Activated CD4-positive, alpha-beta T cell treated with anti-CD3 and anti-CD28 coated beads for 4 hours (primary cell): ENCODE data around the gene CFHR3.
"Not testable (repeated sequence)": the region's sequence is repeated elsewhere in the genome, so short reads cannot be mapped to it uniquely, and the experiment has no call there.

Source experiments
- DNase-seq, 2 donors: peaks; one replicate each; pipeline ENCODE4 v3.0.0-alpha.2; 2020

The CFHR3 gene

DNA sequence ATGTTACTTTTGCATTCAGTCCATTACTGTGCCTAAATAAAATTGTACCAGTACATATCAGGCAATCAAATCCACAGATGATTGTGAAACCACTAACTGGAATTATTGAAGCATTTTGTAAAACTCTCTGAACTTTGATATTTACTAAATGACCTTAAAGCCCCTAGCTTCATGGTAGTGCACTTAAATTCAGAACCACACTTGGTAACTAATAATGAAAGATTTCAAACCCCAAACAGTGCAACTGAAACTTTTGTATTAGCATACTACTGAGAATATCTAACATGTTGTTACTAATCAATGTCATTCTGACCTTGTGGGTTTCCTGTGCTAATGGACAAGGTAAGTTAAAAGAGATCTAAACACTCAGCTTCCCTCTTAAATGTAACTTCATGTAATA lies at the start of gene CFHR3:
Gene CFHR3, plus strand, starts transcription at position 238 of the 400 bp plus-strand sequence. Its CDS starts 47 bp downstream, at position 285.
- no peak for DNase-seq

DNA sequence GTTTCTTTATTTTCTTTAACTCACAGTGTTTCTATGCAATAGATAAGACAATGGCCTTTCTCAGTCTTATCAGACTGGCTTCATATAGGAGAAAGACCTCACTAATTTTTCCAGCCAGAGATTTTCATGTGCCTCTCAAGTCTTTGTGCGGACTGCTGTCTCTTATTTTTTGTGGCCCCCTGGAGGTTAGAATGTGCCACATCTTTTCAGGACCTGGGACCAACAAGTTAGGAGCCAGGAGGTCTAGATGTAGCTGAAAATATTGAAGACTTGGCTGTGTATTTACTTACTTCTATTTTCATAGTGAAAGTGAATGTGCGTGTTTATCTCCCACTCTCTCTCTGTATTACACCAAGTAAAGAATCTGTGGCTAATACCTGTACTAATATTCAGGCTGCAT lies 42.1 kb upstream of the CFHR3 start:
- DNase-seq = no peak

DNA sequence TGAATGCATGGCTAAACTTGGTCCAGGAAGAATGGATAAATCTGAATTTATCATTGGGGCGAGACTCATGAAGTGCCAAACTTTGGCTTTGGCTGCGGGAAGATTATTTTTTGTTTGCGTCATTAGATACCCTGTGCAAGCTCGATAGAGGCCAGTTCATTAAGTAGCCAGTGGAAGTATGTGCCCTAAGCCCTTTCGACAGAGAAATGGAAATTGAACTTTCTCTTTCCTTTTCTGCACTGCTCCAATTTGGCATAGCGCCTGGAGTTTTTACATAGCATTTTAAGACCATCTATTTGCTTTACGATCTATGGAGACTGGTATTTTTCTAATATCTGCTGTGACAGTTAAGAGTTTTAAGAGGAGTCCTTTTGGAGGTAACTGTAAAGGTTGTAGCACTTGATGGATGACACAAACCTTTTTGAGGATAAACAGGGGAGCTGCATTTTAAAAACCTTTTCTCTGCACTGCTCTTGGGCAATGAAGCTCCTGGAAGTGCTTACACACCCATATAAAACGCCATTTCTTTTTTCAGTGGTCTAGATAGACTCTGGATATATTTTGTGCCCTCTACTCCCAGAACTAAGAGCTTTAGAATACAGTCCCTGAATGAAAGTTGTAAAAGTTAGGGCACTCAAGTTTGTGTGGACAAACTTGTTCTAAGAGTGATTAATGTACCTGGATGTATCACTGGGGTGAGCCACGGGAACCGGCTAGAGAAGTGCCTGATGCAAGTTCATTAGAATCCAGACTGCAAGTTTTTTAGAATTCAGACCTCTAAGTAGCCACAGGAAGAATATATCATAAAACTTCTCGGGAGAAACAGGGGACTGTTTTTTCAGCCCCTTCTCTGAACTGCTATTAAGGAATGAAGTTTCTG lies 41.3 kb upstream of the CFHR3 start:
- DNase-seq = no peak

DNA sequence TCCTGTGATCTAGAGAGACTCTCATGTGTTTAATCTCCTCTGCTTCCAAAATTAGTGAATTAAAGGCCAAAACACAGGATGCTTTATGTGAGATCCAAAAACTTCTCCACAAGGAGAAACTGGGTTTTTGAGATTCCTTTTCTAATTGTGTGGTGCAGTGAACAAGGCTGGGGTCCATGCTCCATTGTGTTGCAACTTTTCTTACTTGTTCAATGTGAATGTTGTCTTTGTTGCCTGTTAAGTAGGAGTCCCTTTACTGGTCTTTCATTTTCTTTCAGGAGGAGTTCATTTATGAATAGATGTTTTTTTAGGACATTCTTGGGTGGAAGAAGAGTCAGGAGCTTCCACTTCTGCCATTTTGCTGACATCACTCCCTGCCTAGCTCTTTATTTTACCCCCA lies 40.6 kb upstream of the CFHR3 start:
- no peak for DNase-seq

DNA sequence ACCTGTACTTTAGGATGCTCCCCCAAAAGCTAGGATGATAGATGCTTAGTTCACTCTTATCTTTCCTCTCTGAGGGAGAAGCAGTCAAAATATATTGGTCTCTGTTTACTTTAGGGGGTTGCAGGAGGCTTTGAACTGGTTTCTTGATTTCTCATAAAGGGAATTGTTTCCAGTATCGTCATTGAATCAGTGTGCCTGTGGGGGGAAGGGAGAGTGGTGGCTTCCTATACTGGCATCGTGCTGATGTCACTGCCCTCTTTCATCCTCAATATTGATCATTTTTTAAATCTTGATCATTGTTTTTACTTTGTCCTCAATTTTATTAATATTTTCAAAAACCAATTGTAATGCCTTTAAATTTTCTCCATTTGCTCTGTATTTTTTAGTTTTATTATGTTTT lies 40.2 kb upstream of the CFHR3 start:
- no peak for DNase-seq

DNA sequence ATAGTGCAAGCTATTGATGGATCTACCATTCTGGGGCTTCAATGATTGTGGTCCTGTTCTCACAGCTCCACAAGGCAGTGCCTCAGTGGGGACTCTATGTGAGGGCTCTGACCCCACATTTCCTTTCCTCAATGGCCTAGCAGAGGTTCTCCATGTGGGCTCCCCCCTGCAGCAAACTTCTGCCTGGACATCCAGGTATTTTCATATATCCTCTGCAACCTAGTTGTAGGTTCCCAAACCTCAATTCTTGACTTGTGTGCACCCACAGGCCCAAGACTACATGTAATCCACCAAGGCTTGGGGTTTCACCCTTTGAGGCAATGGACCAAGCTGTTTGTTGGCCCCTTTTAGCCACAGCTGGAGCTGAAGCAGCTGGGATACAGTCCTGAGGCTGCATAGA lies 35.9 kb upstream of the CFHR3 start:
- DNase-seq = no peak

DNA sequence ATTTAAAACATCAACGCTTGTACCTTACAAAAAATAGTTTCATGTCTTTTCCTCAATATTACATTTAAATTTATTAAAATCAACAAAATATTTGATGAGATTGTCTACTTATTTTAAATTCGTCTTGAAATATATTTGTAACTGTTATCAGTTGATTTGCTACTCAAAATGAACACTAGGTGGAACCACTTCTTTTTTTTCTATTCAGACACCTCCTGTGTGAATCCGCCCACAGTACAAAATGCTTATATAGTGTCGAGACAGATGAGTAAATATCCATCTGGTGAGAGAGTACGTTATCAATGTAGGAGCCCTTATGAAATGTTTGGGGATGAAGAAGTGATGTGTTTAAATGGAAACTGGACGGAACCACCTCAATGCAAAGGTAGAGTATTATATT lies 31.4 kb upstream of the CFHR3 start:
- not testable (repeated sequence) for DNase-seq

DNA sequence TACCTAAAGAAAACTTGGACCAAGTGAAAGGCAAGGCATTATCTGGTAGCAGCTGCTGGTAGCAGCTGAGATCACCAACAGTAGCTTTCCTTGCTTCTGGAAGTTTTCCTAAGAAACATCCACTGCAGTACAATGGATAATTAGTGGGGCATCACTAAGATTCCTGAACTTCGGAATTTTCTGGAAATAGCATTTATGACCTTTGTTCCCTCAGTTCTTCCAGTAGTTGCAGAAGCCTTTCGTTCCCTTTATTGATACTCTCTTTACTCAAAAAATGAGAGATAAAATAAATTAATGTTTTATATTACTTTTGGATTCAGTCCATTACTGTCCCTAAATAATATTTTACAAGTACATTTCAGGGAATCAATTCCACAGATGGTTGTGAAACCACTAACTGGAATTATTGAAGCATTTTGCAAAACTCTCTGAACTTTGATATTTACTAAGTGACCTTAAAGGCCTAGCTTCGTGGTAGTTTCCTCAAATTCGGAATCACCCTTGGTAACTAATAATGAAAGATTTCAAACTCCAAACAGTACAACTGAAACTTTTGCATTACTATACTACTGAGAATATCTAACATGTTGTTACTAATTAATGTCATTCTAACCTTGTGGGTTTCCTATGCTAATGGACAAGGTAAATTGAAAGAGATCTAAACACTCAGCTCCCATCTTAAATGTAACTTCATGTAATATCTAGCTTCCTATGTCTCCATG lies 9.5 kb upstream of the CFHR3 start:
- not testable (repeated sequence) for DNase-seq

DNA sequence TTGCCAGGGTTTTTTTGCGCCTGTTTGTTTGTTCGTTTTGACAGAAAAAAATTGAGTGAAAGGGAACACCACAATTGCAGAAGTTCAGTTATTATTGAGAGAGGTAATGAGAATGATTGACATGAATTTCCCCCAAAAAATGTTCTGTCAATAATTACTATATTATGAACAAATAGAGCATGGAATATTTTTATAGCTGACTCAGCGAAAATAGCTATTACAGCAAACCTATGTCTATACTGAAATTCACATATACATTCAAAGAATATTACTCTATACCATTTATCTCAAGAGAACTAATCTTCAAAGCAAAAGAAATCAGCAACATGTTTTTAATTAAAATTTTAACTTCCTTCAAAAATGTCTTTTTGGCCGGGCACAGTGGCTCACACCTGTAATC lies 4.8 kb upstream of the CFHR3 start:
- DNase-seq = not testable (repeated sequence)

DNA sequence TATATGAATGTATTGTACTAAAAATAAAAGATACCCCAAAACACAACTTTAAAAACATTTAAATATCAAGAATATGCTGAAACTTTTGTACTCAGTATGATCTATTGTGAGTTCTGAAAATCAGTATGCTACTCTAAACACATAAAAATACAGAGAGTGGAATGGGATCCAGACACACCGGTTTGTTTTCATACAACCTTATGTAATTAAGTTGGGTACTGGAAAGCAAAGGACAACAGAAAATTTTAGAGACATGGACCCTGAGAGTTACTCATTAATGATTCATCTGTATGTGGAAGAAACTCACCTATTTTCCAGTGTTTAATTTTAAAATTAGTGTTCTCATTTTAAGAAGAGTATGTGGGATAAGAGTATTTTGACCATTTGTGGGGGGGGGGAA lies 927 bp upstream of the CFHR3 start:
- no peak for DNase-seq

DNA sequence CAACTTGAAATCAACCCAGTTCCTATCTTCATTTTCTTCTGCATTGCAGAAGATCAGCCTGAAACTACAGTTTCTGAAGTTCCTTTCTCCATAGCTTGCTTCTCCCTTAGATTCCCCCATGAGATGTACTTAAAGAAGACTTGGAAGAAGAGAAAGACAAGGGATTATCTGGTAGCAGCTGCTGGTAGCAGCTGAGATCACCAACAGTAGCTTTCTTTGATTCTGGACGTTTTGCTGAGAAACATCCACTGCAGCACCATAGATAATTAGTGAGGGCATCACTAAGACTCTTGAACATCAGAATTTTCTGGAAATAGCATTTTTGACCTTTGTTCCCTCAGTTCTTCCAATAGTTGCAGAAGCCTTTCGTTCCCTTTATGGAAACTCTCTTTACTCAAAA lies 465 bp upstream of the CFHR3 start:
- no peak for DNase-seq

DNA sequence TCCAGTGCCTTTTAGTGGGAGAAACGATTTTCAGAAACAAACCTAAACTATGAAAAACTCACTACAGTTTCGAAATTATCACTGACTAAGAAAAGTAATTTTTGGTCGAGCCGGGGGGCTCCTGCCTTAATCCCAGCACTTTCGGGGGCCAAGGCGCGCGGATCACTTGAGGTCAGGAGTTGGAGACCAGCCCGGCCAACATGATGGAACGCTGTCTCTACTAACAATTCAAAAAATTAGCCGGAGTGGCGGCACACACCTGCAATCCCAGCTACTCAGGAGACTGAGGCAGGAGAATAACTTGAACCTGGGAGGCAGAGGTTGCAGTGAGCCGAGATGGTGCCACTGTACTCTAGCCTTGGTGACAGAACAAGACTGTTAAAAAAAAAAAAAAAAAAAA lies 3.0 kb downstream of the CFHR3 start:
- DNase-seq = no peak

DNA sequence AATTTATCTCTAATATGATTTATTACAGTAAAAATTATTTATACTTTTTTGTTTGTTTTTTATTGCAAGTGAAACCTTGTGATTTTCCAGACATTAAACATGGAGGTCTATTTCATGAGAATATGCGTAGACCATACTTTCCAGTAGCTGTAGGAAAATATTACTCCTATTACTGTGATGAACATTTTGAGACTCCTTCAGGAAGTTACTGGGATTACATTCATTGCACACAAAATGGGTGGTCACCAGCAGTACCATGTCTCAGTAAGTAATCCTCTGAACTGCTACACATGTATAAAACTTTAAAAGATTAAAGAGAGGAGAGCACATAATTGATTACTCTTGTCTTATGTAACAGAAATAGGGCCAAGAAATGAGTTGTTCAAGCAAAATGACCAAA lies 4.5 kb downstream of the CFHR3 start:
- no peak for DNase-seq

DNA sequence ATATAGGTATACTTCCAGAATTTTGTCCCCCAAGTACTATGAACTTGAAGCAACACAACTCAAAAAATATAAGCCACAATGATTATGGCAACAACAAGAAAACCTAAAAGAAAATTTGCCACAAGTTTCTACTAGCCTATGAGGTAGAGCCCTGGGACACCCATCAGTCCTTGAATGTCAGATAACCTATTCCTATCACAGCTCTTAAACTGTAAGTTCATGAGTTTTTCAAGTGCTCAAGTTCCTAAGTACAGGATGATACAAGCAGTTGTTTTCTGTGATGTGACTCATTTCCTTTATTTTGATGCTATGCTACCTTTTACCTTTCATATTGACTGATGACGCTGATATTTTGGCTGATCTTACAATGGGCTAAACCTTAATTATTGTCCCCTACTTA lies 16.6 kb downstream of the CFHR3 start:
- DNase-seq = not testable (repeated sequence)

DNA sequence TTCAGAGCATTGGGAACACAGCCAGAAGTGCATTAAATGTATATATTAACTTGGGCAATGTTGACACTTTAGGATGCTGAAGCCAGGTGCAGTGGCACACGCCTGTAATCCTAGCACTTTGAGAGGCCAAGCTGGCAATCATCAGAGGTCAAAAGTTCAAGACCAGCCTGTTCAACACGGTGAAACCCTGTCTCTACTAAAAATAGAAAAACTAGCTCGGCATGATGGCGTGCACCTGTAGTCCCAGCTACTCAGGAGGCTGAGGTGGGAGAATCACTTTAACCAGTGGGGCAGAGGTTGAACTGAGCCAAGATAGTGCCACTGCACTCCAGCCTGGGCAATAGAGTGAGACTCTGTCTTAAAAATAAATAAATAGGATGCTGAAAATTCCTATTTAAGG lies 19.5 kb downstream of the CFHR3 start:
- DNase-seq = not testable (repeated sequence)

DNA sequence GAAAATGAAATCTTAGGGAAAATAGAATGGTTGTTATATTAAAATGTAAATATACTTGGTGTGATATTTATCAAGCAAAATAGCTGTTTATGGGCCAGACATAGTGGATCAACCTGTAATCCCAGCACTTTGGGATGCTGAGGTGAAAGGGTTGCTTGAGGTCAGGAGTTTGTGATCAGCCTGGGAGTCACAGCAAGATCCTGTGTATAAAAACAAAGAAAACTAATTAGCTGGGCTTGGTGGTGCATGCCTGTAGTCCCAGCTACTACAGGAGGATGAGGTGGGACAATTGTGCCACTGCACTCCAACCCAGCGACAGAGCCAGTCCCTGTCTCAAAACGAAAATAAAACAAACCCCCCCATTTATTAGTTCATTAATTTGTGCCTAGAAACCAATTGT lies 23.3 kb downstream of the CFHR3 start:
- no peak for DNase-seq

DNA sequence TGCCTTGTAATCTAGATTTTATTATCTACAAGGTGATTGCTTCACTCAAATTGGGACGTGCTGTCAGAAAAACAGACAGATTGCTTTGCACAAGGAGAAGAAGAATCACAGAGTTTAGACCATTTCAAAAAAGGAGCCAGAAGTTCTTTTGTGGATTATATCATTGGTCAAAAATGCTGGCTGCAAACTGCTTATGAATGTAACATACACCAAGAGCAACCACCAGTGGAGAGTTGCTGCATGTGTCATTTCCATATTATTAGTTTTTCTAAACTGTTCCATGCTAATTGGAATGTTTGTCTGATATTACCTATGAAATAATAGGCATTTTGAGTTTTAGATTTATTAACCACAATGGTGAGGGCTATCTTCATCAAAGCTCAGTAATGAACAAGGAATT lies 27.3 kb downstream of the CFHR3 start:
- not testable (repeated sequence) for DNase-seq

DNA sequence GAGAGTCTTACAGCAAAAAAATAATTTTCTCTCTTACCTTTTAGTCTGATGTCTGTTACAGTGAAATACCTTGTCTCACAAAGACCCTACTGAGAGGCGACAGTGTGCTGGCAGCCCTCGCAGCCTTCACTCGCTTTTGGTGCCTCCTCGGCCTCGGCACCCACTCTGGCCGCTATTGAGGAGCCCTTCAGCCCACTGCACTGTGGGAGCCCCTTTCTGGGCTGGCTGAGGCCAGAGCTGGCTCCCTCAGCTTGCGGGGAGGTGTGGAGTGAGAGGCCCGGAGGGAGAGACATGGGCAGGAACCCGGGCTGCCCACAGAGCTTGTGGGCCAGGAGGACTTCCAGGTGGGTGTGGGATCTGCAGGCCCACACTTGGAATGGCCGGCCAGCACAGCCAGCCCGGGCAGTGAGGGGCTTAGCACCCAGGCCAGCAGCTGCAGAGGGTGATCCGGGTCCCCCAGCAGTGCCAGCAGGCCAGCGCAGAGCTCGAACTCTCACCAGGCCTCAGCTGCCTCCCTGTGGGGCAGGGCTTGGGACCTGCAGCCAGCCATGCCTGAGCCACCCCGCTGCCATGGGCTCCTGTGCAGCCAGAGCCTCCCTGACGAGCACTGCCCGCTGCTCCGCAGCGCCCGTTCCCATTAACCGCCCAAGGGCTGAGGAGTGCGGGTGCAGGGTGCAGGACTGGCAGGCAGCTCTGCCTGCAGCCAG lies 34.0 kb downstream of the CFHR3 start:
- no peak for DNase-seq

DNA sequence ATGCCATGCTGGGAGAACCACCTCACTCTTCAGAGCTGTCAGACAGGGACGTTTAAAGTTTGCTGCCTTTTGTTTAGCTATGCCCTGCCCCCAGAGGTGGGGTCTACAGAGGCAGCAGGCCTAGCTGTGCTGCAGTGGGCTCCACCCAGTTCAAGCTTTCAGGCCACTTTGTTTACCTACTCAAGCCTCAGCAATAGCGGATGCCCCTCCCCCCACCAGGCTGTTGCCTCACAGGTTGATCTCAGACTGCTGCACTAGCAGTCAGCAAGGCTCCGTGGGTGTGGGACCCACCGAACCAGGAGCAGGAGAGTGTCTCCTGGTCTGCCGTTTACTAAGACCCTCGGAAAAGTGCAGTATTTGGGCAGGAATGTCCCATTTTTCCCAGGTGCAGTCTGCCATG lies 42.8 kb downstream of the CFHR3 start:
- DNase-seq = not testable (repeated sequence)

DNA sequence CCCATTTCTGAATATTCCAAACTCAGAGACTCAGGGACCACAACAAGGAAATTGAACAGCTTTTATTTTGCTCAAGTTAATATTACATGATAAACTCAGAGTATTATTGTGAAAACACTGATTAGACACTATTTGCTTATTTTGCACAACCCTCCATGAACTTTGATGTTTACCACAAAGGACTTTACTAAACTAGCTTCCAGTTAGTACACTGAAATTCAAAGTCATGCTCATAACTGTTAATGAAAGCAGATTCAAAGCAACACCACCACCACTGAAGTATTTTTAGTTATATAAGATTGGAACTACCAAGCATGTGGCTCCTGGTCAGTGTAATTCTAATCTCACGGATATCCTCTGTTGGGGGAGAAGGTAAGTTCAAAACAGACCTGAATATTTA lies 44.9 kb downstream of the CFHR3 start, which contains the start of gene CFHR1:
Gene CFHR1, plus strand, starts transcription at position 201 of the 400 bp plus-strand sequence. Its CDS starts 114 bp downstream, at position 315.
- DNase-seq = not testable (repeated sequence)

DNA sequence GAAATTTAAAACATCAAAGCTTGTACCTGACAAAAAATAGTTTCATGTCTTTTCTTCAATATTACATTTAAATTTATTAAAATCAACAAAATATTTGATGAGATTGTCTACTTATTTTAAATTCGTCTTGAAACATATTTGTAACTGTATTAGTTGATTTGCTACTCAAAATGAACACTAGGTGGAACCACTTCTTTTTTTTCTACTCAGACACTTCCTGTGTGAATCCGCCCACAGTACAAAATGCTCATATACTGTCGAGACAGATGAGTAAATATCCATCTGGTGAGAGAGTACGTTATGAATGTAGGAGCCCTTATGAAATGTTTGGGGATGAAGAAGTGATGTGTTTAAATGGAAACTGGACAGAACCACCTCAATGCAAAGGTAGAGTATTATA lies 53.2 kb downstream of the CFHR3 start:
- DNase-seq = not testable (repeated sequence)
